Measurements from ENCODE around the gene CELA3B.
A peak's percentile ranks its signal among the peaks of the same experiment; 100 is the strongest.
"Not testable (repeated sequence)": the region's sequence is repeated elsewhere in the genome, so short reads cannot be mapped to it uniquely, and the experiment has no call there.

Gene CELA3B

DNA sequence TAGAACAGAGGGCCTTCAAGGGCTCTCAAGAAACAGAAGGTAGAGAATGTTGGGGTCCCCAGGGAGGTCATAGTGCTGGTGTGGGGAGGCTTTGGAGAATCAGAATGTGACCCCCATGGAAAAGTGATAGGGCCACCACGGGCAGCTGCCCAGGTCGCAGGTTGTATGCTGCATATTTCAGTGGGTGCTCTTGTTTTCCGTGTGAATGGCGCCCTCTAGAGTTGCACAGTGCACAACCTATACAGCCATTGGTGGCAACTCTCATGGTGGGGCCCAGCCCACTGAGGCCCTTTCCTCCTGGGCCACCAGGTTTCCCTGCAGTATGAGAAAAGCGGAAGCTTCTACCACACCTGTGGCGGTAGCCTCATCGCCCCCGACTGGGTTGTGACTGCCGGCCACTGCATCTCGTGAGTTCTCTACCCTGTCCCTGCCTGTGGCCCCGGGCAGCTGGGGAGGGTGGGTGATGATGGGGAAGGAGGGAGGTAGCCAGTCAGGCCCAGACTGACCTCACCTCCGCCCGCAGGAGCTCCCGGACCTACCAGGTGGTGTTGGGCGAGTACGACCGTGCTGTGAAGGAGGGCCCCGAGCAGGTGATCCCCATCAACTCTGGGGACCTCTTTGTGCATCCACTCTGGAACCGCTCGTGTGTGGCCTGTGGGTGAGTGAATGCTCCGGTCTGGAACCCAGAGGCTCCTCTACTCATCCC, 3.8 kb downstream of the CELA3B start:
- DNase-seq = peak; percentile 37

DNA sequence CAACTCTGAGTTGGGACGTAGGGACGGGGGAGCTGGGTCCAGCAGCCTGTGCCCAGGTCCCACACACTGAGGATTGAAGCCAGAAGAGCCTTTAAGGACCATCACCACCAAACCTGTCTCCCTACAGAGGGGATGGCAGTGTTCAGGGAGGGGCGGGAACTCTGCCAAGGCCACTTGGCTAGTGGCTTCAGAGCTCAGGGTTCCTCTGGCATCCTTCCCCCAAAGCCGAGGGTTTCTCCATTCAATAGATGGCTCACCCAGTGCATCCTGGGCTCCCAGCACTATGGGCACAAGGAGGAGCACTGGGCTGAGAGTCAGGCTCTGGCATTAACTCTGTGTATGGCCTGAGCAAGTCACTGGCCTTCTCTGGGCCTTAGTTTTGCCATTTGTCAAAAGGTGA, 4.4 kb downstream of the CELA3B start:
- not testable (repeated sequence) for DNase-seq

DNA sequence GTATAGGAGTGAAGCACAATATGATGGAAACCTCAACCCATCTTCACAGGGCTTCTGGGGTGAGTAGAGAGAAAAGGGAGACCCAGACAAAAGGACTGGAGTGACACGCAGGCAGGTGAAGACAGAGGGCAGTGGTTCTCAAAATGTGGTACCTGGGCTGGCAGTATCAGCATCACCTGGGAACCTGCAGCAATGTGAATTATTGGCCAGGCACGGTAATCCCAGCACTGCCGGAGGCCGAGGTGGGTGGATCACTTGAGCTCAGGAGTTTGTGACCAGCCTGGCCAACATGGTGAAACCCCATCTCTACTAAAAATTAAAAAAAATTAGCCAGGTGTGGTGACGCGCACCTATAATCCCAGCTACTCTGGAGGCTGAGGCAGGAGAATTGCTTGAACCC, 5.3 kb downstream of the CELA3B start:
- not testable (repeated sequence) for DNase-seq

DNA sequence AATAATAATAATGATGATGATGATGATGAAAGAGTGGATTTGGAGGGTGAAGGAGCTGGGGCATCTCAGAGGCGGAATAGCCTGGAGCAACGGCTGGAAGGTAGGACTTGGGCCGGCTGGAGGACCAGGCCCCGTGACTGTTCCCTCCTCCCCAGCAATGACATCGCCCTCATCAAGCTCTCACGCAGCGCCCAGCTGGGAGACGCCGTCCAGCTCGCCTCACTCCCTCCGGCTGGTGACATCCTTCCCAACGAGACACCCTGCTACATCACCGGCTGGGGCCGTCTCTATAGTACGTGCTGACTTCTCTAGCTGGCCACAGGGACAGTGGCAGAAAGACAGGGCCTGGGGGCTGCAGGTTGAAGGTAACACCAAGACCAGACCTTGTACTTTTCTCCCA, 6.7 kb downstream of the CELA3B start:
- not testable (repeated sequence) for DNase-seq

DNA sequence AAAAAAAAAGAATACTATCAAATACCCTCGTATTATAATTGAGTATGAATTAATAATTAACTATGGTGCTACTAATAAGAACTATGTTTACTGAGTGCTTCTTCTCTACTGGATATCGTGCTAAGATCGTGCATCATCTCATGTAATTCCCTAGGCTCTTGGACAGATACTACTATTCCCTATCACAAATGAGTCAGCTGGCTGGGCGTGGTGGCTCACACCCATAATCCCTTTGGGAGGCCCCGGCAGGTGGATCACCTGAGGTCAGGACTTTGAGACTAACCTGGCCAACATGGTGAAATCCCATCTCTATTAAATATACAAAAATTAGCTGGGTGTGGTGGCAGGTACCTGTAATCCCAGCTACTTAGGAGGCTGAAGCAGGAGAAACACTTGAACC, 9.1 kb downstream of the CELA3B start:
- not testable (repeated sequence) for DNase-seq

DNA sequence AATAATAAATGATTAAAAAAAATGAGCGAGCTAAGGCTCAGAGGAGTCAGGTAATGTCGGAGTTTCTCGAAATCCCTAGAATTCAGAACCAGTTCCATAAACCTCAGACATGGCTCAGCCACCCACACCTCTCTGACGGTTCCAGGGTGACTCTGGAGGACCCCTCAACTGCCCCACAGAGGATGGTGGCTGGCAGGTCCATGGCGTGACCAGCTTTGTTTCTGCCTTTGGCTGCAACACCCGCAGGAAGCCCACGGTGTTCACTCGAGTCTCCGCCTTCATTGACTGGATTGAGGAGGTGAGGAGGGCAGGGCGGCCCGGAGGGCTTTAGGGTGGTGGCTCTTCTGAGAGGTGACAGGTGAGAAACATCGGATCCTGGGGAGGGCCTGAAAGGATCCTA, 9.6 kb downstream of the CELA3B start:
- DNase-seq = not testable (repeated sequence)

DNA sequence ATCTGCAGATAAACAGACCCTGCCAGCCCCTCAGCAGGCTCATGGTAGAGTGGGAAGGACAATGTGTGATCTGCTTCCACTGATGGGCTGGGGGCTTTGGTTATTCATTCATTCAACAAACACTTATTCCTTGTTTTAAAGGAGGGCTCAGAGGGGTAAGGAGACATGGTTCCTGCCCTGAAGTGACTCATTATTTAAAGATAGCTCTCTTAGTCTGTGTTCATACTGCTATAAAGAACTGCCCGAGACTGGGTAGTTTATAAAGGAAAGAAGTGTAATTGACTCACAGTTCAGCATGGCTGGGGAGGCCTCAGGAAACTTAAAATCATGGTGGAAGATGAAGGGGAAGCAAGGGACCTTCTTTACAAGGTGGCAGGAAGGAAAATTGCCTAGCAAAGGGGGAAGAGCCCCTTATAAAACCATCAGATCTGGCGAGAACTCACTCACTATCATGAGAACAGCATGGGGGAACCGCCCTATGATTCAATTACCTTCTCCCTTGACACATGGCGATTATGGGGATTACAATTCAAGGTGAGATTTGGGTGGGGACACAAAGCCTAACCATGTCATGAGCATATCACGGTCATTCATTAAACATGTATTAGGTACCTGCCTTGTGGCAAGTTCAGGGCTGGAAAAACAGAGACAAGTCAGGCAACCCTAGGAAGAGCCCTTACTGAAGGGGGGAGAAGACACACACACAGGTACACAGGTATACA, 13.0 kb downstream of the CELA3B start:
- DNase-seq = not testable (repeated sequence)

DNA sequence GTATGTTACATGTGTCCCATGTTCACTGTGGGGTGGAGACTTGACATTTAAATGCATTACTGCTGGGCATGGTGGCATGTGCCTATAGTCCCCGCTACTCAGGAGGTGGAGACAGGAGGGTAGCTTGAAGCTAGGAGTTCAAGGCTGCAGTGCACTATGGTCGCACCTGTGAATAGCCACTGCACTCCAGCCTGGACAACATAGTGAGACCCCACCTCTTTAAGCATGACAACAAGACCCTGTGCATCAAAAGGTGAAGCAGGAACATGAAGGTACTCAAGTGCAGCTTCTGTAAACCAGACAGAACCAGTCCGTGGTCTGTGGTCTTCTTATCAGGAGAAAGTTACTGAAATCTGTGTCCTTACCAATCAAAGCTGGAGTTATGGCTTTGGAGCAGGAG, 15.4 kb downstream of the CELA3B start:
- DNase-seq = not testable (repeated sequence)

DNA sequence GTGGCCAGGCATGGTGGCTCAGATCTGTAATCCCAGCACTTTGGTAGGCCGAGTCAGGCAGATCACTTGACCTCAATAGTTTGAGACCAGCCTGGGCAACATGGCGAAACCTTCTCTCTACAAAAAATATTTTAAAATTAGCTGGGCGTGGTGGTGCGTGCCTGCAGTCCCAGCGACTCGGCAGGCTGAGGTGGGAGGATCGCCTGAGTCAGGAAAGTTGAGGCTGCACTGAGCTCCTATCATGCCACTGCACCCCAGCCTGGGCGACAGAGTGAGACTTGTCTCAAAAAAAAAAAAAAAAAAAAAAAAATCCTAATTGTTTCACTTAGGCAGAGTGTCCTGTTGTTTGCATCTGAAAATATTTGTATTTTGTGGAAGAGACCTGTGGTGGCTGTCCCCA, 17.9 kb downstream of the CELA3B start:
- DNase-seq = not testable (repeated sequence)

DNA sequence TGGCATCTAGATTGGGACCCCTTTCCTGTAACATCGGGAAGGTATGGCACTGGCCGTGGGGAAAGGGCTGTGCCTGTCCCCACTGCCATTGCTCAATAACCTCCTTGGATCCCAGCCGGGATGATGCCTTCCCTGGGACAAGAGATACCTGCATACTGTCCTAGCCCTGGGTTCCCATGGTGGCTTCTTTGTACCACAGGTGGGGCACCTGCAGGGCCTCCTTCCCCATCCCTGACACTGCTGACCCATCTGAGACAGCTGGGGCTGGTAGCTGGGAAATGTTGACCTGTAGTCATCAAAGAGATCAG, 19.8 kb downstream of the CELA3B start:
- not testable (repeated sequence) for DNase-seq

DNA sequence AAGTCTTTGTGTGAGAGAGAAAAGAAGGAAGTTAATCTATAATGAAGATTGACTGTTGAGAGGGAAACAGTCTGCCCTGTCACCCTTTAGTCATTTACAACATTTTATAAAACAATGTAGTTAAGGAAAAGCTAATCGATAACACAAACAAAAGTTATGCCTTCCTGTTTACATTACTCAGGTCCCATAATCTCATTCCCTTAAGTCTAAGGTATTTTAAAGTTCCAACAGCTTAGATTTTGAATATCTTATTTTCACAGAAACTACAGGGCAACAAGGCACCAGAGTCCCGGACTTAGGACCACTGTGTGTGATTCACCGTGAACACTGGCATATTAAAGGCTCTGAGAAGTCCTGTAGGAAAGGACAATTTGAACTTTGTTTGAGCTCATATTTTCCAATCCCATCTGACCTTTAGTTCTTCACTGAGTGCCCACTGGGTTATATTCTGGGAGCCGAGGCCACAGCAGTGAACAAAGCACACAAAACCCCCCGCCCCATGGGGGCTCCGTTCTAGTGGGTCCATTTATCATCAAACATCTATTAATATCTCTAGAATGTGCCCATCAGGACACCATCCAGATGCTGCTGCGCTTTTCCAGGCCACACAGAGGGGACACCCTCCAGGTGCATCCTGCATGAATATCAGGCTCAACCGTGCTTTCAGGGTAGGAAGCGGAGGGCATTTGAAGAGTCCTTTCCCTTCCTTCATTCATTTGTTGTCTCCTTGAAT, 21.2 kb downstream of the CELA3B start:
- DNase-seq = not testable (repeated sequence)

DNA sequence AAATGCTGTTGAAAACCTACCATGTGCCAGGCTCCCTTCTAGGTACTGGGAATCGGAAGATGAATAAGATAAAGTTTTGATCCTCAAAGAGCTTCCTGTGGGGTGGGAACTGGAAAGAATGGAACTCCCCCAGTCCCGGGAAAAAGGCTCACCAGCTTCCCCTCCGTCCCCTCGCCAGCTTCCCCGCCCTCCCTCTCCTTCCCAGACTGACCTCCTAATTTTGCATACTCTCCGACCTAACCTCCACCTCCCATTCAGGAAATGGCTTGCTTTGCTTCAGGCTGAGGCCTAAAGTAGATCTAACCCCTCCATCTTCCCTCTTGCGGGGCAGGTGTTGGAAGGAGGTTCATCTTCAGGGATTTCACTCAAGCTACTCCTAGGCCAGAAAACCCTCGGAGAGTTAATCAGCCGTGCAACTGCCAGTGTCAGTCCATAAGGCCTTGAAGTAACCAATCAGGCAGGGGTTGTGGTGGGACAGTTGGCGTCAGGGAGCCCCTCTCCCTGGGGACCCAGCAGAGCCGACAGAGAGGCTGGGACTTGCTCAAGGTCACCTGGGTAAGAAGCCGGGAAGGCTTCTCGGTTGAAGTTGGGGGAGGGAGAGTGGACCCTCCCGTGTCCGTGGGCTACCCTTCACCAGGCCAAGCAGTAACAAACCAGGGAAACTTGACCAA, 21.9 kb downstream of the CELA3B start:
- not testable (repeated sequence) for DNase-seq

DNA sequence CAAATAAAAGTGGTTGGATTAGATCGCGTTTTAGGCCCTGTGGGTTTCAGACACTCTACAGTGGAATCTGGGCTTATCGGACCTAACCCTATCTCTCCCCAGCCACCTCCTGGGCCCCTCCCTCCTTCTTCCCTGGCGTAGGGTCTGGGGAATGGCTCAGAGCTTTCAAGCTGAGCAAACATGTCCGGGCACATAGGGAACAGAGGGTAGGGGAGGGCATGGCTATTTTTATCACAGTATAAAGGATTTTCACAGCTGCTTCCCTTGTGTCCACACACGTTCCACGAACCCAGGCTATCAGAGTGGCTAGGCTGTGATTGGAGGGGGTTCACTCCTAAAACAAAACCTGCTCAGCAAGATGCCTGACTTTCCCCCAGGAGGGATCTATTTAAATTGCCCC, 22.8 kb downstream of the CELA3B start:
- not testable (repeated sequence) for DNase-seq

DNA sequence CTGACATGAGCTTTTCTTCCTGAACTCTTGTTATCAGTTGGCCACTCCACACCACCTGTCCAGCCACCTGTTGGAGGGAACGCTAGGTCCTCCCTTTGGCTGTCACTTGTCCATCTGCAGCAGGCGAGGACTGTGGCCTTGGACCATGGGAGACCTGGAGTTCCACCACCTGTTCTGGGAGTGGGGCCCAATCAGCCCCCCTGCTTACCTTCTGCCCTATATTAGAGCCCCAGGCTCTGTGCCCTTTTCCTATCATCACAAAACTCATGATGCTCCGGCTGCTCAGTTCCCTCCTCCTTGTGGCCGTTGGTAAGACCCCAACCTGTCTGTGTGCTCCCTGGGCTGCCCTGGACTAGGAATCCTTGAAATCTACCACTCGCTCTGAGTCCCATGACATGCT, 24.6 kb downstream of the CELA3B start, which contains the start of gene CELA3A:
CELA3A (plus strand) TSS at position 249 of the 400 bp plus-strand sequence; CDS start at position 267, 18 bp downstream.
- no peak for DNase-seq

DNA sequence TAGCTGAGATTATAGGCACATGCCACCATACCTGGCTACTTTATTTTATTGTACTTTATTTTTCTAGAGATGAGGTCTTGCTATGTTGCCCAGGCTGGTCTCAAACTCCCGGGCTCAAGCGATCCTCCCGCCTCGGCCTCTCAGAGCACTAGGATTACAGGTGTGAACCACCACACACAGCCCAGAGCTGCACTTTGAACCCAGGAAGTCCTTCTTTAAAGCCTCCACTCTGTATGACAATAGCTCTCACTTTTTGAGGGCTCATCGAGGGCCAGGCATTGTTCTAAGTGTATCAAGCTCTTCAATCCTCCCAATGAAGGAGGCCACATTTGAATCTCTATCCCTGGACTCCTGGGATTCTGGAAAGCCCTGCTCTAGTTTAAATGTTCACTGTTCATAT, 25.6 kb downstream of the CELA3B start:
- not testable (repeated sequence) for DNase-seq

DNA sequence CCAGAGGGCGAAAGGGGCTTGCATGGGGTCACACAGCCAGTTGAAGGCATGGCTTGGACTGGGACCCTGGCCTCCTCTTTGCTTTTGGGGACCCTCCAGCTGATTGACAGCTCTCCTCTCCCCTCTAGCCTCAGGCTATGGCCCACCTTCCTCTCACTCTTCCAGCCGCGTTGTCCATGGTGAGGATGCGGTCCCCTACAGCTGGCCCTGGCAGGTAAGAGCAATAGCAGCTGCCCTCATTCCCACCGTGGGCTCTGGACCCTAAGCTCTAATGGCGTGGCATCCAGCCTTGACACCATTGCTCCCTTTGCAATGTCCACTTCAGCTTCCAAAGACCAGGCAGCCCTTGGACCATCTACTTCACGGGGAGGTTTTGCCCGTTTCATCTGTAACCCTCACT, 26.1 kb downstream of the CELA3B start:
- DNase-seq = not testable (repeated sequence)

DNA sequence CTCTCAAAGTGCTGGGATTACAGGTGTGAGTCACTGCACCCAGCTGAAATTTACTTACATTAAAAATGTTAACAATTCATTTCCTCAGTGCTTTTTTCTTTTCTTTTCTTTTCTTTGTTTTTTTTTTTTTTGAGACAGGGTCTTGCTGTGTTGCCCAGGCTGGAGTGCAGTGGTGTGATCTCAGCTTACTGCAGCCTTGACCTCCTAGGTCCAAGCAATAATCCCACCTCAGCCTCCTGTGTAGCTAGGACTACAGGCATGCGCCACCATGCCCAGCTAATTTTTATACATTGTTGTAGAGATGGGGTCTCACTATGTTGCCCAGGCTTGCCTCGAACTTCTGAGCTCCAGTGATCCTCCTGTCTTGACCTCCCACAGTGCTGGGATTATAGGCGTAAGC, 27.1 kb downstream of the CELA3B start:
- not testable (repeated sequence) for DNase-seq

DNA sequence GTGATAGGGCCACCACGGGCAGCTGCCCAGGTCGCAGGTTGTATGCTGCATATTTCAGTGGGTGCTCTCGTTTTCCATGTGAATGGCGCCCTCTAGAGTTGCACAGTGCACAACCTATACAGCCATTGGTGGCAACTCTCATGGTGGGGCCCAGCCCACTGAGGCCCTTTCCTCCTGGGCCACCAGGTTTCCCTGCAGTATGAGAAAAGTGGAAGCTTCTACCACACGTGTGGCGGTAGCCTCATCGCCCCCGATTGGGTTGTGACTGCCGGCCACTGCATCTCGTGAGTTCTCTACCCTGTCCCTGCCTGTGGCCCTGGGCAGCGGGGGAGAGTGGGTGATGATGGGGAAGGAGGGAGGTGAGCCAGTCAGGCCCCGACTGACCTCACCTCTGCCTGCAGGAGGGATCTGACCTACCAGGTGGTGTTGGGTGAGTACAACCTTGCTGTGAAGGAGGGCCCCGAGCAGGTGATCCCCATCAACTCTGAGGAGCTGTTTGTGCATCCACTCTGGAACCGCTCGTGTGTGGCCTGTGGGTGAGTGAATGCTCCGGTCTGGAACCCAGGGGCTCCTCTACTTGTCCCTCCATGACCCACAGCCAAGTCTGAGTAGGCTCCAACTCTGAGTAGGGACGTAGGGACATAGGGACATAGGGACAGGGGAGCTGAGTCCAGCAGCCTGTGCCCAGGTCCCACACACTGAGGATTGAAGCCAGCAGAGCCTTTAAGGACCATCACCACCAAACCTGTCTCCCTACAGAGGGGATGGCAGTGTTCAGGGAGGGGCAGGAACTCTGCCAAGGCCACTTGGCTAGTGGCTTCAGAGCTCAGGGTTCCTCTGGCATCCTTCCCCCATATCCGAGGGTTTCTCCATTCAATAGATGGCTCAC, 28.7 kb downstream of the CELA3B start:
- peak; percentile 72 for DNase-seq

DNA sequence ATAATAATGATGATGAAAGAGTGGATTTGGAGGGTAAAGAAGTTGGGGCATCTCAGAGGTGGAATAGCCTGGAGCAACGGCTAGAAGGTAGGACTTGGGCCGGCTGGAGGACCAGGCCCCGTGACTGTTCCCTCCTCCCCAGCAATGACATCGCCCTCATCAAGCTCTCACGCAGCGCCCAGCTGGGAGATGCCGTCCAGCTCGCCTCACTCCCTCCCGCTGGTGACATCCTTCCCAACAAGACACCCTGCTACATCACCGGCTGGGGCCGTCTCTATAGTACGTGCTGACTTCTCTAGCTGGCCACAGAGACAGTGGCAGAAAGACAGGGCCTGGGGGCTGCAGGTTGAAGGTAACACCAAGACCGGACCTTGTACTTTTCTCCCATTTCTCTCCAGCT, 29.9 kb downstream of the CELA3B start:
- not testable (repeated sequence) for DNase-seq

DNA sequence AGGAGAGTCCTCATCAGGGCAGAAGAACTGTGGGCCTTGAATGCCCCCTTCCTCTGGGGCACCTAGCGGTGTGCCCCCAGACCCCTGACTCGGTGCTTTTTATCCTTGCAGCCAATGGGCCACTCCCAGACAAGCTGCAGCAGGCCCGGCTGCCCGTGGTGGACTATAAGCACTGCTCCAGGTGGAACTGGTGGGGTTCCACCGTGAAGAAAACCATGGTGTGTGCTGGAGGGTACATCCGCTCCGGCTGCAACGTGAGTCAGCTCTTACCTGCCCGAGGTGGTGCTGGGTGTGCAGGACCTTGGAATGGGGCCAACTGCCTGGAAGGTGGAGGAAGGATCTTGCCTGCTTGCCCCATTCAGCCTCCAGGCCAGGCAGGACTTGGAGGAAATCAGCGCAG, 30.4 kb downstream of the CELA3B start:
- not testable (repeated sequence) for DNase-seq

DNA sequence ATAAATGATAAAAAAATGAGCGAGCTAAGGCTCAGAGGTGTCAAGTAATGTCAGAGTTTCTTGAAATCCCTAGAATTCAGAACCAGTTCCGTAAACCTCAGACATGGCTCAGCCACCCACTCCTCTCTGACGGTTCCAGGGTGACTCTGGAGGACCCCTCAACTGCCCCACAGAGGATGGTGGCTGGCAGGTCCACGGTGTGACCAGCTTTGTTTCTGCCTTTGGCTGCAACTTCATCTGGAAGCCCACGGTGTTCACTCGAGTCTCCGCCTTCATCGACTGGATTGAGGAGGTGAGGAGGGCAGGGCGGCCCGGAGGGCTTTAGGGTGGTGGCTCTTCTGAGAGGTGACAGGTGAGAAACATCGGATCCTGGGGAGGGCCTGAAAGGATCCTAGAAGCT, 32.7 kb downstream of the CELA3B start:
- DNase-seq = not testable (repeated sequence)

DNA sequence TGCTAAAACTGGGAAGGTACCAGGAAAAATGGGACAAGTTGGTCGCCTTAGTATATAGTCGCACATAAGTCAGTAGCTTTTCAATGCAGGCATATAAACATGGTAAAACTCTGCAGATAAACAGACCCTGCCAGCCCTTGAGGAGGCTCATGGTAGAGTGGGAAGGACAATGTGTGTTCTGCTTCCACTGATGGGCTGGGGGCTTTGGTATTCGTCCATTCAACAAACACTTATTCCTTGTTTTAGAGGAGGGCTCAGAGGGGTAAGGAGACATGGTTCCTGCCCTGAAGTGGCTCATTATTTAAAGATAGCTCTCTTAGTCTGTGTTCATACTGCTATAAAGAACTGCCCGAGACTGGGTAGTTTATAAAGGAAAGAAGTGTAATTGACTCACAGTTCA, 35.9 kb downstream of the CELA3B start:
- DNase-seq = not testable (repeated sequence)

Data from hematopoietic multipotent progenitor cell treated with erythropoietin and hydrocortisone succinate and interleukin-3 and kit ligand, for 6 days (in vitro differentiated cells).